GM12864 (cell line): ENCODE results near the gene ABHD6.
"Not testable (repeated sequence)": the region's sequence is repeated elsewhere in the genome, so short reads cannot be mapped to it uniquely, and the experiment has no call there.

Experiments used
- DNase-seq: peaks from one replicate; pipeline ENCODE4 v3.0.0-alpha.2; 2011; ENCODE audit warnings: low read depth
- H3K4me3 ChIP-seq: 2 replicates; pipeline ENCODE4 v1.5.1; 2011; ENCODE audit warnings: mild to moderate bottlenecking, low read depth, low read length, control low read depth
- TF ChIP-seq, protein P1 (sequence below): IDR thresholded peaks from 2 replicates; pipeline ENCODE4 v1.5.1; 2011; ENCODE audit warnings: low read depth, mild to moderate bottlenecking, moderate library complexity, low read length, control low read depth, inconsistent platforms; ENCODE audit errors: missing control alignments

Gene ABHD6

DNA sequence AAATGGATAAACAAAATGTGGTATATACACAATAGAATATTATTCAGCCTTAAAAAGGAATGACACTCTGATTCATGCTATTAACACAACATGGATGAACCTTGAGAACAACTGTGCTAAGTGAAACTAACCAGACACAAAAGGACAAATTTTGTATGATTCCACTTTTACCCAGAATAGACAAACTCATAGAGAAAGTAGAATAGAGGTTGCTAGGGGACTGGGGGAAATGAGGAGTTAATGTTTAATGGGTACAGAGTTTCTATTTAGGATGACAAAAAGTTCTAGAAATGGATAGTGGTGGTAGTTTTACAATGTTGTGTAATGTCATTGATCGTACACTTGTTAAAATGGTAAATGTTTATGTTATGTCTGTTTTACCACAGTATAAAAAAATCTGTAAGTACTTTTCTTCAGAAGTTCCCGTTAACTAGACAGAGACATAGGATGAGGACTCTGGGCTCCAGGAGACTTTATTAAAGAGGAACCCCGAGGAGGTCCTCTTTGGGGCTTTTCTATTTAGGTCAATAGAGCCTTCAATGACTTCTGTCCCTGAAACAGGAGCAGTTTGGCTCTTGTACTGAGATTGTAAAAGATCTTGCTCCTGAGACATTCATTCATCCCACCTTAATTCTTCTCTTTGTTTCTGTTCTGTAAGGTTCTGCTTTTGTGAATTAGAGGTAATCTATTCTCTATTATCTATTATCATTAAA, 24.5 kb downstream of the ABHD6 start:
- TF ChIP-seq, protein P1, sequence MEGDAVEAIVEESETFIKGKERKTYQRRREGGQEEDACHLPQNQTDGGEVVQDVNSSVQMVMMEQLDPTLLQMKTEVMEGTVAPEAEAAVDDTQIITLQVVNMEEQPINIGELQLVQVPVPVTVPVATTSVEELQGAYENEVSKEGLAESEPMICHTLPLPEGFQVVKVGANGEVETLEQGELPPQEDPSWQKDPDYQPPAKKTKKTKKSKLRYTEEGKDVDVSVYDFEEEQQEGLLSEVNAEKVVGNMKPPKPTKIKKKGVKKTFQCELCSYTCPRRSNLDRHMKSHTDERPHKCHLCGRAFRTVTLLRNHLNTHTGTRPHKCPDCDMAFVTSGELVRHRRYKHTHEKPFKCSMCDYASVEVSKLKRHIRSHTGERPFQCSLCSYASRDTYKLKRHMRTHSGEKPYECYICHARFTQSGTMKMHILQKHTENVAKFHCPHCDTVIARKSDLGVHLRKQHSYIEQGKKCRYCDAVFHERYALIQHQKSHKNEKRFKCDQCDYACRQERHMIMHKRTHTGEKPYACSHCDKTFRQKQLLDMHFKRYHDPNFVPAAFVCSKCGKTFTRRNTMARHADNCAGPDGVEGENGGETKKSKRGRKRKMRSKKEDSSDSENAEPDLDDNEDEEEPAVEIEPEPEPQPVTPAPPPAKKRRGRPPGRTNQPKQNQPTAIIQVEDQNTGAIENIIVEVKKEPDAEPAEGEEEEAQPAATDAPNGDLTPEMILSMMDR: no peak
- no peak overlapping the region for H3K4me3 ChIP-seq
- DNase-seq: no peak

- no peak for DNase-seq
- no peak overlapping the region for H3K4me3 ChIP-seq
- TF ChIP-seq, protein P1: no peak
Observed at GRCh38 chr3:58266577-58266976, 29.0 kb downstream of the ABHD6 start.

DNA sequence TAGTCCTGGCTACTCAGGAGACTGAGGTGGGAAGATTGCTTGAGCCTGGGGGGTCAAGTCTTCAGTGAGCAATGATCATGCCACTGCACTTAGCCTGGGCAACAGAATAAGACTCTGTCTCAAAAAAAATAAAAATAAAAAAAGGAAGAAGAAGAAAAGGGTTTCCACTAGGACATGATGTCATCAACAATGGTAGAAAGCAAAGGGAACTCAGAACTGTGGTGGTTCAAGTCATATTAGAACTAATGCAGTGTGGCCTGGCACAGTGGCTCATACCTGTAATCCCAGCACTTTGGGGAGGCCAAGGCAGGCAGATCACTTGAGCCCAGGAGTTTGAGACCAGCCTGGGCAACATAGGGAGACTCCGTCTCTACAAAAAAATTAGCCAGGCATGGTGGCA, 30.0 kb downstream of the ABHD6 start:
- not testable (repeated sequence) for DNase-seq, H3K4me3 ChIP-seq

DNA sequence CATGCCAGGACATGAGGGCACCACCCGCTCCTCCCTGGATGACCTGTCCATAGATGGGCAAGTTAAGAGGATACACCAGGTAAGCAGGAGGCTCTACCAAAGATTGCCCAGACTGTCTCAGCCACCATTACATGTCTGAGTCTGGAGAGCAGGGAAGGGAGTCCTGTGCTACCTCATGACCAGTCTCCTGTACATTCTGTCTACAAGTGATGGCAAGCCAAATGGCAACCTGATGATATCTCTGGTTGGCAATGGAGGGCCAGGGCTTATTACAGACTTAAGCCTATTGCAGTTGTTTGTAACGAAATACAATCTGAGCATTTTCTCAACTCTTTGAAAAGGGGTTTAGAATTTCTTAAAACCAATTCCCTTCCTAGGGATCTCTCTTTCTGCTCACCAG, 31.8 kb downstream of the ABHD6 start:
- no peak for DNase-seq
- no peak overlapping the region for H3K4me3 ChIP-seq
- TF ChIP-seq, protein P1: no peak

- H3K4me3 ChIP-seq: no peak overlapping the region
- TF ChIP-seq, protein P1: no peak
- no peak for DNase-seq
Observed at GRCh38 chr3:58270485-58270884, 32.9 kb downstream of the ABHD6 start.

DNA sequence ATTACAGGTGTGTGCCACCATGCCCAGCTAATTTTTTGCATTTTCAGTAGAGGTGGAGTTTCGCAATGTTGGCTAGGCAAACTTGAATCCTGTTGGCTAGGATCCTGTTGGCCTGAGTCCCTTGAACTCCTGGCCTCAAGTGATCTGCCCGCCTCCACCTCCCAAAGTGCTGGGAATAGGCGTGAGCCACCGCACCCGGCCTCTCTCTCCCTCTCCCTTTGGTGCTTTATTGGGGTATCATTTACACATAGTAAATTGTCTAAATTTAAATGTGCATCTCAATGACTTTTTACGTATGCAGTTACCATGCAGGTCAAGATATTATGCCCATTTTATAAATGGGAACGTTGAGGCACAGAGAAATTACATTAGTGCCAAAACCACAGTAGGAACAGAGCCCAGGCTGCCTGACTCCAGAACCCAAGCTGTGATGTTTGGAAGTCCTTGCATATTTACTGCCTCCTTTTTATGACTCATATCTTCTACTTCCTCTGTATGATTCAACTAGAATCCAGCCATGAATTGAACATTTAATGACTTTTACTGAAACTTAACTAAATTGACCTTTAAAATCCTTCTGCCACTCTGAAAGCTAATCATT, 34.4 kb downstream of the ABHD6 start:
- DNase-seq: no peak
- H3K4me3 ChIP-seq: no peak overlapping the region
- TF ChIP-seq, protein P1: no peak

- no peak for DNase-seq
- TF ChIP-seq, protein P1: no peak
- no peak overlapping the region for H3K4me3 ChIP-seq
Observed at GRCh38 chr3:58272891-58273290, 35.3 kb downstream of the ABHD6 start.

DNA sequence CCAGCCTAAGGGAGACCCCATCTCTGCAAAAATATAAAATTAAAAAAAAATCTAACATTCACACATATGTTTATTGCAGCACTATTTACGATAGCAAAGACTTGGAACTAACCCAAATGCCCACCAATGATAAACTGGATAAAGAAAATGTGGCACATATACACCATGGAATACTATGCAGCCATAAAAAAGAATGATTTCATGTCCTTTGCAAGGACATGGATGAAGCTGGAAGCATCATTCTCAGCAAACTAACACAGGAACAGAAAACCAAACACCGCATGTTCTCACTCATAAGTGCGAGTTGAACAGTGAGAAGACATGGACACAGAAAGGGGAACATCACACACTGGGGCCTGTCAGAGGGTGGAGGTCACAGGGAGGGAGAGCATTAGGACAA, 35.8 kb downstream of the ABHD6 start:
- not testable (repeated sequence) for H3K4me3 ChIP-seq, DNase-seq
